GM18873 (cell line): ENCODE measurements around the gene TTLL12.

ENCODE experiments used
- ATAC-seq: cut with Tn5 transposase; IDR thresholded peaks from one replicate; pipeline ENCODE4 v1.9.1; 2021; ENCODE audit warnings: mild to moderate bottlenecking, moderate library complexity, moderate number of reproducible peaks; ENCODE audit not compliant: unreplicated experiment, low FRiP score

Gene TTLL12

DNA sequence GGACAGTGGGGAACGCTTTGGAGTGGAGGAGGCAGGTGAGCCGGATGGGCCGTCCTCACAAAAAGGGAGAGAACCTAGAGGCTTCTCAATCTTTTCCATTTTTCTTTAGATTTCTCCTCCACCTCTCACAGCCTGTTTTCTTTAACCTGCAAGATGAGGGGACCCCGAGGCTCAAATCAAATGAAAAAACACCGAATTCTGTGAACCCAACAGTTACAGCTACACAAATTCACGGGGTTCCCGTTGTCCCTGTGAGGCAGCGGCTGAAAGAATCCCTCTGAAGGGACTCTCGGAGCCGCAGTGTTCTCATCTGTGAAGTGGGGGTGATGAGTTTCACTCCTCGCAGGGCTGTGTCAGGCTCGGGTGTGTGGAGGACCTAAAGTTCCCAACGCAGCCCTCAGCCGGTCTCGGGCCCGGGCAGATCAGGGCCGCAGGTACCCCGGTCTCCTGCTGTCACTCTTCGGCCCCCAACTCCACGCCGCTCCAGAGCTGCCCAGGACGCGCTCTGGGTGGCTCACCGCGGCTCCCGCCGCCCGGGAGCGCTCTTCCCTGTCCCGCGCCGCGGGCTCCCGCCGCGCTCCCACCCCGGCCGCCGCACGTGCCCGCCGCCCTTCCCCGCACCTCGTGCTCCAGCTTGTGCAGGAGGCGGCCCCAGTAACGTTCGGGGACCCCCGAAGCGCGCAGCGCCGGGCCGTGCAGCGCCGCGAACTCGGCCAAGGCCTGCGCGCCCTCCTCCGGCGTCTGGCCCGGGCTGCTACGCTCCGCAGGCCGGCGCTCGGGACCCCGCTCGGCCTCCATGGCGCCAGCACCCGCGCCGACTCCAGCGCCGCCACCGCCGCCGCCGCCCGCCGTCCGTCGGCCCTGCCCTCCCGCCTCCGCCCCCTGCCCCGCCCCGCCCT, at the start of gene TTLL12:
TTLL12 (minus strand) TSS at position 863 of the 899 bp plus-strand sequence; CDS start at position 798, 65 bp downstream.
- ATAC-seq: no peak

DNA sequence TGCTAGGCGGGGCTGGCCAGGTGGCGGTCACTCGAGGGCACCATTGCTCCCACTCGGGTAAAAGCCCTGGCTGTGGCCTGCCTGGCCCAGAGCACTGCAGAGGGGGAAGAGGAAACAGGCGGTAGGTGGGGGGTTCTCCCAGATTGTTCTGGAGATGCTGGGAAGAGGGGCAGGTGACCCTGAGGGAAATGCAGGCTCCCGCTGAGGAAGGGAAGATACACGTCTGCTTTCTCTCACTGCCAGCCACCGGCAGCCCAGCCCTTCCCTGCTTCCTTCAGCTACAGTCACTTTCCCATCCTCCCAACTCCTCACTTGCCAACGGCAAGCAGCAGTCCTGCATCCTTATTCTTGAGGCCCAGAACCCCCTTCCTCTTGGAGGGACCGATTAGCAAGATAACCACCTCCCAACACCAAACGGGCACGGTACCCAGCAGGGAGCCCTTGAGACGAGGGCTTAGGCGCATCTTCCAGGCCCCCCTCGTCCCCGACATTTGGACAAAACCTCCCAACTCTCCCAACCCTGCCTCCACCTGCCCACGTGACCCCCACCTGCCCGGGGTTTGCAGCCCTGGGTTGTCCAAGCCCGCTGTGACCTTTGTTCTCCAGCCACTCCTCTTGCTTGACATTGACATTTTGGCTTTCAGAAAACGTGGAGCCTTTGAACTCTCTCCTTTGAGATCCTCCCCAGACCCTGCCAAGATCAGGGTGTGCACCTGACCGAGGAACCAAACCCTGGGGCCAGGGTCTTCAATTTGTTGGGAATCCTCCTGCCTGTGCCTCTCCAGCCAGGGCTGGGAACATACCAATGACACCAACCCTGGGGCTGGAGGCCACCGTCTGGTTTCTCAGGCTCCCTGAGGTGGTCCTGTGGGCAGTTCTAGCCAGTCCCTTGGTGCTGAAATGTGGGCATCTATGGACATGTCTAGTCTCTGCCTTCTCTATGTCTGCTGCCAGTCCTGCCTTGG, 48.8 kb upstream of the TTLL12 start:
- no peak for ATAC-seq

DNA sequence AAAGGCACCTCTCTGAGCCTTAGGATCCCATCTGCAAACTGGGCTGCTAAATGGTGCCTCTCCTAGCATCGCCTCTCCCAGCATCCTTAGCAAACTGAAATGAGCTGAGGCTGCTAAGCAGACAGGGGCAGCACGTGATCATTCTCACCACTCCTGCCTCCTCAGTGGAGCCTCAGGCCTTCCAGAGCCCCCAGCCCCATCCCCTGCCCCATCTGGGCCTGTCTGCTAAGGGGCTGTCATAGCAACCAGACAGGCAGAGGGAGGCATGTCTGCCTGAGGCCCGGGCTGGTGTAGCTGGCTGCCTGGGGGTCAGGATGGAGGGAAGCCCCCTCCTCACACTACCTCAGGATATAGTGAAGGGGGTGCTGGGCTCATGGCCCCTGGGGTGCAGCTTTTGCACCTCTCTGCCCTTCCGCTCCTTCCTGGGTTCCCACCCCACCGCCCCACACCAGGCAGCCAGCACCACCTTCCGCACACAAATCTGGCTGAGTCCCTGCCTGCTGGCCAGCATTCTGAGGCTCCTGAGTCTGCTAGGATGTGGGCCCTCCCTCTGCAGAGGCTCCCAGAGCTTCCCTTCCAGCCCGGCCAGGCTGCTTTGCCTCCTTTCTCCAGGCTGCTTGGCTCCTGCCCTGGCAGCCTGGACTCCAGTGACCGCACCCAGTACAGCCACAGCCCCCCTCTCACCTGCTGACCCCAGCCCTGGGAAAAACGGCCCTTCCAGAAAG, 47.5 kb upstream of the TTLL12 start:
- no peak for ATAC-seq

DNA sequence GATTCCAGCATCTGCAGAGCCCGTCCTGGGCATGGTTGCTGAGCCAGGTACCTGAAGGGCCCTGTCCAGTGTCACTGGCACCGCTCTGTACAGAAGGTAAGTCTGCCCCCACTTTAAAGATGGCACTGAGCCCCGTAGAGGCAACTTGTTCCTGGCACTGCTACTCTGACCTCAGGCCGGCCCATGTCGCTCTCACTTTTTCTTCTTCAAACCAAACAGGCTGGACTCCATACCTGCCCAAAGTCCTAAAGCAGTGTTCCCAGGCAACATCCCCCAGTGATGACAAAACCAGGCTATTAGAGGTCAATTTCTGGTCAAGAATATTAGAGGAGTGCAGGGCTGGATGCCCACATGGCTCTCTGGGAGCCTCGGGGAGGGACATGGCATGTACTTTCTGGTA, 46.6 kb upstream of the TTLL12 start:
- no peak for ATAC-seq

DNA sequence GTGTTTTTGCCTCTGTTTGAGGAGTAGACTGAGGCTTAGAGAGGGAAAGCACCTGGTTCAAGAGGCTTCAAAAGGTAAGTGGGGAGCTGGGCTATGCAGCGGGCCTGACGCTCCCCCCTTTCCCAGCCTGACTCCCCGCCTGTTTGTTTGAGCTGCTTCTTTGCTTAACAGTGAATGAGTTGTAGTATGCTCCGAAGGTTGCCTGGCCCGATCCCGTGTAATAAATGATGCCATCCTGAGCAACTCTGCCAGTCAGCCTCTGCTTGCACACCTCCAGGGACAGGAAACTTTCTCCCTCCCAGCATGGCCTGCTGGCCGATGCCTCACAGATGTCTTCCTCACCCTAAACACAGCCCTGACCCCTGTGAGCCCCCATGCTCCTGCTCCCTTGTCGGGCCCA, 45.5 kb upstream of the TTLL12 start:
- no peak for ATAC-seq

DNA sequence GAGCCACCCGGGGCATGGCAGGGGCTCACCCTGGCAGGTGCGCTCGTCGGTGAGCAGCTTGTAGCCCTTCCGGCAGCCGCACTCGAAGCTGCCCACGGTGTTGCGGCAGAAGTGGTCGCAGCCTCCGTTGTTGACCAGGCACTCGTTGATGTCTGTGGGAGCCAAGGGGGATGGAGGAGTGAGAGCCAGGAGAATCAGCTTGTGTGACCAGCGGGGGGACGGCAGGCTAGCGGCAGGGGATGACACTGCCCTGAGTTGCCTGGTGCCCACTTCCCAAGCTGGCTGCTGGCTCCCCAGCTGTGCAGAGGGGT, 44.7 kb upstream of the TTLL12 start:
- ATAC-seq: no peak

DNA sequence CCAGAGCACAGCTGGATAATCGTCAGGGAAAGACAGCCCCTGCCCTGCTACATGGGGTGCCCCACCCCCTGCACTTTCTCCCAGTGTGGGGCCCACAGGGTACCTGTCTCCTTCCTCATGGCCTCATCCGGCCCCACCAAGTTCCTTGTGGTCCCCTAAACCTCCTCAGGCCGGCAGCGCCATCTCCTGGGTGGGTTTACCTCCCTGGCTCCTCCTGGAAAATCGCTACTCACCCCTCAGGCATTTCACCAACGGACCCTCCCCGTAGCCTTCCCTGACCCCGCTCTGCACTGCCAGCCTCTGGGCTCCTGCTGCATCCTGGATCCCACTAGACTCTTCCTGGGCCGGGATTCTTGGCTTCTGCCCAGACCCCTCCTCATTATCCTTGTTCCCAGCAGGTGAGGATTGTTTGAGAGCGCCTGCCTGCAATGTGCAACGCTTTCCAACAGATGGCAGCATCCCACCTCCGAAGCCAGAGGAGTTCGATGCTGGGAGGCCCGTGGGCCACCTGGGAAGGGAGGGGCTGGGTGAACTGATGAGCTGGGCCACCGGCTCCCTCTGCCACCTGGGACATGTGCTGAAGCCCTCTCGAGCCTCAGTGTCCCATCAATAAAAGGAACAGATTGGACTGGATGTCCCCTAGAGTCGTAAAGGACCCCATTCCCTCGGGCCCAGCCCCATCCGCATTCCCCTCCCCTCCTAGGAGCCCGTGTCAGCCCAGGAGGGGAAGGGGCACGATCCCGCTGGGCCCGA, 44.2 kb upstream of the TTLL12 start:
- ATAC-seq: no peak

DNA sequence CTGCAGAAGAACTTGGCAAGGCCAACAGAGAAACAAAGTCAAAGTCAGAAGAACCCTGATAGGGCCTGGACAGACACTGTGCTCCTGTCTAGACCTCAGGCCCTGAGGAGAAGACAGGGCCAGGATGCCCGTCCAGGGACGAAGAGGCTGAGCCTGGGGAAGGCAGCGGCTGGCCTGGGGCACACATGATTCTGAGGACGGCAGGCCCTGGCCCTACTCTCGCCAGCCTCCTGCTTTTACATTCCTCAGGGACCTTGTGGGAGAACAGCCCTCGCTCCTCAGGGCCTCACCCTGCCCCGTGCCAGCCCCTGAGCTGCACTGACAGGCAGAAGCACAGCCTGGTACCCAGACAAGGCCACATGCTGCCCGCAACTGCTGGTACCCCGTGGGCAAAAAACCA, 43.6 kb upstream of the TTLL12 start:
- no peak for ATAC-seq

DNA sequence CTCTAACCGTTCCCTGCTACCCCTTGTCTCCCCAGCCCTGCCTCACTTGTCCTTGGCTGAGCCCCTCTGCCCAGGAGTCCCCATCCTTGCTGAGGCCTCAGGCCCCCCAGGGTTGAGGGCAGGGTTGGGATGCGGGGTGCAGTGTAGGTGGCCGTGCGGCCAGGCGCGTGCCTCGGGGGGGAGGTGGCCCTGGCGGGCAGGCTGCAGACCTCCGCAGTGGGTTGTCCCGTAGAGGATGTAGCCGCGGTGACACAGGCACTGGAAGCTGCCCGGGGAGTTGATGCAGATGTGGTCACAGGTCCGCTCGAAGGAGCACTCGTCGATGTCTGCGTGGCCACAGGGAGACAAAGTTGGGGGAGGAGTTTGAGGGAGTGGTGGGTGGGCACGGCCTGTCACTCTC, 41.9 kb upstream of the TTLL12 start:
- ATAC-seq: no peak

DNA sequence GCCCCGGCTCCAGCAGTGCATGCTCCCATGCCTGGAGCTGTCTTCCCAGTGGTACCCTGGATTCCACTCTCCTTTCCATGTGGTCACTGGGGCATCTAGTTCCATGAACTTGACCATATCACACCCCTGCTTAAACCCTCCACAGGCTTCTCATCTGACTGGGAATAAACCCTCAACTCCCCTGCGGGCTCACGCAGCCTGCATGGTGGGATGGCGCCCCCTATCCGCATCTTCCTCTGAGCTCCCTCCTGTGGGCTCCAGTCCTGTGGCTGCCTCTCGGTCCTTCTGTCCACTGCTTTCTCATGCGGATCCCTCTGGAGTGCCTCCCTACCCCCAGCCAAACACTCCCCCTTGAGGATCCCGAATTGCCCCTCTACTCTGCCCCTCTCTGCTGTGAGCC, 41.4 kb upstream of the TTLL12 start:
- no peak for ATAC-seq

DNA sequence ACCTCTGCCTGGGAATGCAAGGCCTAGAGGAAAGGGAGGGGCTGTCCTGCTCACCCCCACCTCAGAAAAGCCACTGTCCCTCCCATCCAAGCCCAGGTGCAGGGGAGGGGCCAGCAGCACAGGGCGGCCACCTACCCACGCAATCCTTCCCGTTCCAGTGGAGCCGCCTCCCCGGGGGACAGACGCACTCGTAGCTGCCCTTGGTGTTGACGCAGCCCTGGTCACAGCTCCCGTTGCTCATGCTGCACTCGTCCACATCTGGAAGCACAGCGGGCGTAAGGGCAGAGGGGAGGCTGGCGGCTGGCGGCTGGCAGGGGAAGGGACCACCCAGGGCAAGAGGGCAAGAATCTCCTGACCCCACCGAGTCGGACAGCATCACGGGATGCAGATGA, 40.3 kb upstream of the TTLL12 start:
- no peak for ATAC-seq

DNA sequence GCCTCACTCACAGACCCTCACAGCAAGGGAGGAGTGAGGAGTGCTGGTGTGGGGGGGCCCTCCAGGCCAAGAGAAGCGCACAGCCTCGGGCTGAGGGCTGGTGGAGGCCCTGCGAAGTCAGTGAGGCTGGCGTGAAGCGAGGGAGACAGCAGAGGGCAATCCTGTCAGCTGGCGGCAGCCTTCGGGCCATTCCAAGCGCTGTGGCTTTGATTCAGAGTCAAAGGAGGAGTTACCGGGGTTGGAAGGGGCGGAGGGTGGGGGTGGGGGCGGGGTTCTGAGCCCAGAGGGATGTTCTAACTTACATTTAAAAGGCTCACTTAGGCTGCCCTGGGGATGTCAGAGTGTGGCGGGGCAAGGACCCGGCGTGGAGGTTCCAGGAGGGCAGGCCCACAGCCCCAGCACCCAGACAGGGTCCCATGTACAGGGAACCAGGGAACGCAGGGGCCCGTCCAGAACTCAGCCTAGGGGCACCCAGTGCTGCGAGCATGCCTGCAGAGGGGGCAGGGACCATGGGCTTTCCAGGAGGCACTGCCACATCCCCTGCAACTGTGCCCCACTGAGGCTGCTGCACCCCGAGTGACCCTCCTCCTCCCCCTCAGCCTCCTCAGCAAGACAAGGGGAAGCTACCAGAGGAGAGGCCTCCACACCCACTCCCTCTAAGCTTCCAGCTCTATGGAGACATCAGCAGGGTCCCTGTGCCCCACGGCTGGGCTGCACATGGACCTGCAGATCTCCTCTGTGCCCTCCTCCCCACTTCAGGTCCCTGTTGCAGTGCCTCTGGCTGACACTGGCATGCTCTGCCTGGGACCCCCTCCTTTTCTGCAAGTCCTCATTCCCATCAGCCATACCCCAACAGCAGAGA, 39.7 kb upstream of the TTLL12 start:
- no peak for ATAC-seq

DNA sequence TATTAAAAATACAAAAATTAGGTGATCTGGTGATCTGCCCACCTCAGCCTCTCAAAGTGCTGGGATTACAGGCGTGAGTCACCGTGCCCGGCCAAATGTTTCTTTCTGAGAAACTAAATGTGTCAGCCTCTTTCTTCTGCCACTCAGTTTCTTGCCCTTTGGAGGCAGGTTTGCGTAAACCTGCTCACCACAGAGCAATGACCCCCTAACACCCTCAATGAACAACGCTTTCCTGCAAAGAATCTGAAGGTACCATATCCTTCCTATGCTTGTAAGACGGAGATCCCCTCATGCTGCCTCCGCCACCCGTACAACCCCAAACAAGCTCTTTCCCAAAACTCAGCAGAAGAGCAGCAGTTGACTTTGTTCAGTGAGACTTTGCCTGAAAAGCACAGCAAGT, 38.7 kb upstream of the TTLL12 start:
- ATAC-seq: no peak

DNA sequence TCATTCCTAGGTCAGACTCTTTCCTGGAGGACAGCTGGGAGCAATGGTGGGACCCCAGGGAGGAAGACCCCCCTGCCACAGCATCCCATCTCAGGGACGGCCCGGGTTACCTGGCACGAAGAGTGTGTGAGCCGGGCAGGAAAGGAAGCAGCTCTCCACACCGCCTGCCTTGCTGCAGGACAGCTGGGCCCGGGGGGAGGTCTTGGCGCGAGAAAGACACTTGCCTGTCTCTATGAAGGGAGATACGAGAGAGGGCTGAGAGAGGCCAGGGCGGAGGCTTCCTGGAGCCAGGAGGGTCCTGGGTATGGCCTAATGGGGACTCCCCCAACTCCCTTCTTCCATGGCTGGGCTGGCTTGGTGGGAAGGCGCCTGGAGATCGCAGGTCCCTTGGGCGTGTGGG, 36.1 kb upstream of the TTLL12 start:
- no peak for ATAC-seq

DNA sequence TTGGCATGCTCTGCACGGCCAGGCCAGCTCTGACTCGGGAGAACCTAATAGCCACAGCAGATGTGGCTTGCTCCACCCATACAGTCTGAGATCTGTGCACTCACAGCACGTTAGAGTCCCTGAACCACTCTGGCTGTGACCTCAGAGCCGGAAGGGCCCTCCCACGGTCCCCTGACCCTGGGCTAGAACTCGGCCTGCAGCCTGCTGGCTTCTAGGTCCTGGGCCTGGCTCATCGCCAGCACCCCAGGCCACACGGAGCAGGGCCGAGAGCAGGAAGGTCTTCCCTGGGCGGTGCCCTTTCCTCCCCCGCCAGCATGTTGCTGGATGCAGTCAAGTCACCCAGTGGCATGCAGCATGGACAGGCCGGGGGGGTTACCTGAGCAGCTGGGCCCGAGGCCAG, 35.3 kb upstream of the TTLL12 start:
- no peak for ATAC-seq

DNA sequence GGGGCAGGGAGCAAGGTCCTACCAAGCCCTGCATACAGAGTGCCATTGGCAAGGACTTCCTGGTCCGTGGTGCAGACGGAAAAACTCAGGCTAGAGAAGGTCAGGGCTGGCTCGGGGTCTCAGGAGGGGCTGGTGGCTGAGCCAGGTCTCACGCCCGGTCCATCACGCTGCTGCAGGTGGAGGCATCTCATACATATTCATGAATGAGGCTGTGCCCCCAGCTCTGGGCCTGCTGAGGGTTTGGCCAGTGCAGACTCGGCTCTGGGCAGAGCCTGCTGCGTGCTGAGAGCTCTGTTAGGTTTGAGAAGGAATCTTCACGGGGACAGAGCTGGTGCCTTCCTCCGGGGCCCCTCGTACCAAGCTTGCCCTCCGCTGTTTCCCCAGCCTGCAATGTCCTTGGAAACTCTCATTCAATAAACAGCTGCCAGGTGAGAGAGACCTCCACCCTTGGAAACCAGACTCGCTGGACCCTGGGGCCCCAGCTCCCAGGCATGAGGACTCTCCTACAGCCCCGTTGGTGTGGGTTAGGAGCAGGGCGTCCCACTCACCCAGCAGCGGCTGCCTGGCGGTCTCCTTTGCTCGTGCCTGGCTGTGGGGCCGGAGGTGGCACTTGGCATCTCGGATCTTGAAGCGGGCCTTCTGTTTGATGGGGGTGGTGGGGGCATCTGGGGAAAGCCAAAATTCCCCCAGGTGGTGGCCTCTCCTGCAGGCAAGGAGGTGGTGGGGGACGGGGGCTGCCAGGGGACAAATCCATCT, 33.9 kb upstream of the TTLL12 start:
- no peak for ATAC-seq

DNA sequence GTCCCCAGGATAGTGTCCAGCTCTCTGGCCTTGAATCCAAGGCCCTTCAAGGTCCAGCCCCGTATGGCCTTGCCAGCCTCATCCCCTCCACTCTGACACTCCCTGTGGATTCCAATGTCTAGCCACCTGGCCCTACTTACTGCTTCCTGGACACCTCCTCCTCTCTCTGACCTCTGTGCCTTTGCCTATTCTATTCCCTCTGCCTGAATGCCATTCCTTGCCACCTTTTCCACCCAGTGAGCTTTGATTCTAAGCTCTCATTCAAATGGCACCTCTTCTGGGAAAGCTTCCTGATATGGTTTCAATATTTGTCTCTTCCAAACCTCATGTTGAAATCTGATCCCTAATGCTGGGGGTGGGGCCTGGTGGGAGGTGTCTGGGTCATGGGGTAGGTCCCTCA, 31.9 kb upstream of the TTLL12 start:
- no peak for ATAC-seq

DNA sequence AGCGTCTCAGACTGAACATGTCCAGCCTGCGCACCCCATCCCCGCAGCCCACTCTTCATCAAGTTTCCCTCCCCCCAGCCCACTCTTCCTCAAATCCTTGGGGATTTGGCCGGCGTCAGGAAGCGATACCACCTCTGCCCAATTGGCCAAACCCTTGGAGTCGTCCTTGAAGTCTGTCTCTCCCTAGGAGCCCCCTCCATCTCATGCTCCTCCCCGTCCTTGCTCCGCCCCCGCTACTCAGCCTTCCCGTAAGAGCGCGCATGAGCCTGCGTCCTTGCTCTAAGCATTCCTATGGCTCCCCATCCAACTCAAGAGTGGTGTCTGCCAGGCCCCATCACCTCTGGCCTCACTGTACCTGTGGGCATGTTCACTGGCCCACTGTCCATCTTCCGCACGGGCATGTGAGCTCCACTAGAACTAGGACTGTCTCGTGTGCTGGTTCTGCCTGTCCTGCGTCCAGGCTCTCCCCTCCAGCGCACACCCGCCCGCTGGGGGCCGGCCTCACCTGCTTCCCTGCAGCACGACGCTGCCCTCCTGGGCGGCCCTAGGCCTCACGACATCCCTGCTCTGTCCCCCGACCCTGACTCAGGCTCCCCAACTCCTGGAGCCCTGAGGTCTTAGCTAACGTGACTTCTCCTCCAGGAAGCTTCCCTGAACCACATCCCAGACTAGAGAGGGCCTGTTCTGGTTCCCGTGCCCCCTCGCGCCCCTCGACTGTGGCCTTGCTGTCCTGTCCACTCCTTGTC, 30.5 kb upstream of the TTLL12 start:
- ATAC-seq: no peak
